SK-N-MC (cell line): ENCODE data around the gene ARHGAP22.

Experiments used
- DNase-seq: peaks from one replicate; pipeline ENCODE4 v3.0.0-alpha.2; 2011; ENCODE audit warnings: low read depth, low spot score
- H3K27ac ChIP-seq: fragments of 200-600 bp; sonication (generic); 2 replicates; pipeline ENCODE4 v1.5.1; 2016; ENCODE audit warnings: mixed run types
- H3K36me3 ChIP-seq: fragments of 200-600 bp; sonication (generic); 2 replicates; pipeline ENCODE4 v1.6.1; 2017; ENCODE audit warnings: antibody characterized with exemption, low read length, mixed read lengths; ENCODE audit not compliant: insufficient read depth
- H3K4me3 ChIP-seq: fragments of 200-600 bp; sonication (generic); 2 replicates; pipeline ENCODE4 v1.5.1; 2016
- H3K9ac ChIP-seq: fragments of 200-600 bp; sonication (generic); 2 replicates; pipeline ENCODE4 v1.8.0; 2017; ENCODE audit warnings: mixed run types, mixed read lengths; ENCODE audit not compliant: insufficient read length
- H3K9me3 ChIP-seq: fragments of 200-600 bp; sonication (generic); 2 replicates; pipeline ENCODE4 v1.6.1; 2017; ENCODE audit warnings: low read depth, mild to moderate bottlenecking, antibody characterized with exemption, low read length, moderate library complexity, mixed read lengths
- EZH2 ChIP-seq: fragments of 200-600 bp; sonication (generic); IDR thresholded peaks from one replicate; pipeline ENCODE4 v1.6.1; 2017; ENCODE audit warnings: antibody characterized with exemption
- FOXP2 ChIP-seq: optimal IDR thresholded peaks from 2 replicates; pipeline ENCODE3; 2011; ENCODE audit warnings: mild to moderate bottlenecking, moderate library complexity; ENCODE audit not compliant: insufficient read depth; ENCODE audit errors: extremely low read length, control extremely low read depth
- POLR2AphosphoS5 ChIP-seq: IDR thresholded peaks from 2 replicates; pipeline ENCODE4 v1.6.1; 2012; ENCODE audit warnings: mild to moderate bottlenecking, low read depth, low read length, borderline replicate concordance

Gene ARHGAP22

DNA sequence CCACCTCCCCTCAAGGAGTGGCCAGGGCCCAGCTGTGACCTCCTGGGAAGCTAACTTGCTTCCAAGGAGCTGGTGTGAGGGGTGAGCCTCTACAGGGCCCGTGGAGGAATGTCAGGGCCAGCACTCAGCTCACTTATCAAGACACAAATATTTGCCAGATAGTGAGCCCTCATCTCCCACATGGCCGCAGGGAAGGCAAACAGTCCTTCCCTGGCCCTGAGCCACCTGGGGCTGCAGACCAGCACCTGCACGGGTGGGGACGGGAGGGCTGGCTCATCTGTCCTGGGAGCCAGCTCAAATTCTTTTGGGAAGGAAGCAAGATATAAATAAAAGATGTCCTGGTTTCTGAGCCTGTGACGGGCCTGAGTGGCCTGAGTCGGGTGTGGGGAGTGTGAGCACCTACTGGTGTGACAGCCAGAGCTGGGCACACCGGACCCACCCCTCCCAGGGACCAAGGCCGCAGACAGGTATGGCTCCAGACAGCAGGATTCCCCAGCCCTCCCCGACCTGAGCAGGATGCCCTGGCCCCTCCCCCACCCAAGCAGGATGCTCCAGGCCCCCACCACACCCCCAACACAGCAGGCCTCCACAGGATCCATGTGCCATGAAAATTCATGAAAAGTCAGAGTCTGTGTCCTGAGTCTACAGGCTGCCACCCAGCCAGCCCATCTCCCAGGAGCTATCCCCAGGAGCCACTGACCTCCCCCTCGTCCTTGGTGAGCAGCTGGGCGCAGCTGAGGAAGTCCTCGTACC is 150.4 kb downstream of the ARHGAP22 start:
- no peaks in the 10 kb centered on the region for H3K36me3 ChIP-seq
- DNase-seq: no peak
- H3K27ac ChIP-seq: no peak overlapping the region
- no peaks in the 10 kb centered on the region for H3K9me3 ChIP-seq
- no peak overlapping the region for H3K9ac ChIP-seq
- H3K4me3 ChIP-seq: no peak overlapping the region
- TF ChIP-seq FOXP2 (no peak), EZH2 (no peak), POLR2AphosphoS5 (no peak)

DNA sequence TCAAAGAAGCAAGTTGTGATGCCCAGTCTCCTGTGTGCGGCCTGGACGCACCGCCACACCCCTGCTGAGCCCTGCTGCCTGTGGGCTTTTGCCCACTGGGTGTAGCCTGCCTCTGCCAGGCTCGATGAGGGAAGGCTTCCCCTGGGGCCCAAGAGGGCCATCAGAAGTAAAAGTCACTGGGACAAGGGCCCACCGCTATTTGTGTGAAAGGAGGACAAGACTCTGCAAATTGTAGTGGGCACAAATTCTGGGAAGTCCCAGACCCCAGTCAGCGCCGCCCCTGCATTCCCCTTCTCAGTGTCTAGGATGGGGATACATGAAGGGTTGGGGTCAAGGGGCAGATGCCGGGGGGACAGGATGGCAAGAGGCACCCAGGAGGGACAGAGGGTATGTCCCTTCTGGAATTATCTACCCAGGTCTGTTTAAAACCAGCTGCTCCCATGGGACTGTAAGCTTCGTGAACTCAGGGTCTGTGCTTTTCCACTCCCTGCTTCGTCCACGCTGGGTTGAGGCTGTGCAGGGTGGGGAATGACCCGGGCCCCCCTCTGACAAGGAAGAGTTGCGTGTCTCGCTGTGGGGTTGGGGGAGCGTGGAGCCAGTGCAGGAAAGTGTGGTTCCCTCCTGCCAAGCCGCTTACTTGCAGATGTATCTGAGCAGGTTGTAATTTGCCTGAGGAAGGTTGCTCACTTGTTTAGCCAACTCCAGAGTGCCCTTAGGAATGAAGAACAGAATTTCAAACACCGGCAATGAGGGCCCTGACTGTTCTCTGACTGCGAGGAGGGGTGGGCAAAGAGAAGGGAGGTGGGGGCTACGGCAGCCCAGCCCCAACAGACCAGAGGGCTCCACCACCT is 151.2 kb downstream of the ARHGAP22 start:
- TF ChIP-seq EZH2 (no peak), POLR2AphosphoS5 (no peak), FOXP2 (no peak)
- no peaks in the 10 kb centered on the region for H3K36me3 ChIP-seq
- no peak for DNase-seq
- H3K9ac ChIP-seq: no peak overlapping the region
- no peak overlapping the region for H3K27ac ChIP-seq
- no peak overlapping the region for H3K4me3 ChIP-seq
- H3K9me3 ChIP-seq: no peaks in the 10 kb centered on the region

DNA sequence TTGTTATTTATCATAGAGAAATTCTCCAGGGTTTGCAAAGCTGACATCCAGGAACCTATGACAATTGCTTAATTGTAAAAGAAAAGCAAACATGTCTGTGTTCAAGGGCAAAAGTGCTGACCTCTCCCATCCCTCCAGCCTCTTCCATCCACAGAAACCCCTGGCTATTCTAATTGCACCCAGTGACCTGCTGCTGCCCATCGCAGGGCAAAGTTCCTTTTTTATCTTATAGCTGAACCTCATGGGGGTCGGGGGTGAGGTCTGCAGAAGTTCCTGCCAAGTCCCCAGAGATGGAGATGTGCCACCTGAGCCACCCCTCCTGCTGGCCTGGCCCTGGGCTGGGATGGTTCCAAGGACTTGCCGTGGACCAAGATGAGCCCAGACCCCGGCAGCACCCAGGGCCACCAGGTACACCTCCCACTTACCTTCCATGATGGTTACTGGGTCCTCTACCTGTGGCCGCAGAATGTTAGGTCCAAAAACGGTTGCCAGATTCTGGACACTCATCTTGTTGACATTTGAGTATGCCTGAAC is 151.9 kb downstream of the ARHGAP22 start:
- H3K9me3 ChIP-seq: no peaks in the 10 kb centered on the region
- no peaks in the 10 kb centered on the region for H3K36me3 ChIP-seq
- TF ChIP-seq FOXP2 (no peak), POLR2AphosphoS5 (no peak), EZH2 (no peak)
- no peak overlapping the region for H3K27ac ChIP-seq
- no peak for DNase-seq
- no peak overlapping the region for H3K9ac ChIP-seq
- H3K4me3 ChIP-seq: no peak overlapping the region

DNA sequence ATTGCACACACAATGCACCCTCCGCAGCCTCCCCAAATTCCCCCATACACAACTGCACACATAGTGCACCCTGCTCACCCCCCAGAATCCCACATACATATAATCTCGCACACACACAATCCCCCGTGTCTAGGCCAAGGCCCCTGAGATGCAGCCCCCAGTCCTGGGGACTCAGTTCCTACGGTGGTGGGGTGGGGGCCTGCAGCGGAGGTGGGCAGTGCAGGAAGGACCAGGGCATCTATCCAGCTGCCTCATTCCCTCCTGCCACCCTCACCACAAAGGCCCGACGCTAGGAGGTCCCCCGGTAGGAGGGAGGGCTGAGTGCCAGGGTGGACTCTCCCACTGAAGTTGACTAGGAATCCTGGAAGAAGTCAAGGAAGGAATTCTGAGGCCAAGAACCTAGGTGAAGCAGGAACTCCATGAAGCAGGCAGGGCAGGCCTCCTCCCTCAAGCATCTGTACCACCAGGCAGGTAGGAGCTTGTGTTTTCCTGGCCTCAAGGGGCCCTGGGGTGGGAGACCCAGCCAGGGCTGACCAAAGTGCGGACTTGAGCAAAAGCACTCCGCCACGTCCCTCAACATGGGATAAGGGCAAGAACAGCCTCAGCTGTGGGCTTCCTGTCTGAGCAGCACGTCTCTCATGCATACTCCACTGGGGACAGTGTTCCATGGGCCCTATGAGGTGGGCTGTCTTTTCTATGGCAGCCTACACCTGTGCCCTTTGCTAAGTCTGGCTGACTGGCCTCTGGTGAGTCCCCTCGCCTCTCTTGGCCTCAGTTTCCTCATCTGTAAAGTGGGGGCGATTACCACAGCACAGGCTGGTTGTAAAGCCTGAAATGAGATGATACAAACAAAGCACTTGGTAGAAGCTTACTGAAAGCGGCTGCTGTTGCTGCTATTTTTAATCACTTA is 152.6 kb downstream of the ARHGAP22 start:
- H3K4me3 ChIP-seq: no peak overlapping the region
- H3K36me3 ChIP-seq: no peaks in the 10 kb centered on the region
- no peak overlapping the region for H3K9ac ChIP-seq
- TF ChIP-seq EZH2 (no peak), FOXP2 (no peak), POLR2AphosphoS5 (no peak)
- H3K27ac ChIP-seq: no peak overlapping the region
- DNase-seq: no peak
- H3K9me3 ChIP-seq: no peaks in the 10 kb centered on the region

DNA sequence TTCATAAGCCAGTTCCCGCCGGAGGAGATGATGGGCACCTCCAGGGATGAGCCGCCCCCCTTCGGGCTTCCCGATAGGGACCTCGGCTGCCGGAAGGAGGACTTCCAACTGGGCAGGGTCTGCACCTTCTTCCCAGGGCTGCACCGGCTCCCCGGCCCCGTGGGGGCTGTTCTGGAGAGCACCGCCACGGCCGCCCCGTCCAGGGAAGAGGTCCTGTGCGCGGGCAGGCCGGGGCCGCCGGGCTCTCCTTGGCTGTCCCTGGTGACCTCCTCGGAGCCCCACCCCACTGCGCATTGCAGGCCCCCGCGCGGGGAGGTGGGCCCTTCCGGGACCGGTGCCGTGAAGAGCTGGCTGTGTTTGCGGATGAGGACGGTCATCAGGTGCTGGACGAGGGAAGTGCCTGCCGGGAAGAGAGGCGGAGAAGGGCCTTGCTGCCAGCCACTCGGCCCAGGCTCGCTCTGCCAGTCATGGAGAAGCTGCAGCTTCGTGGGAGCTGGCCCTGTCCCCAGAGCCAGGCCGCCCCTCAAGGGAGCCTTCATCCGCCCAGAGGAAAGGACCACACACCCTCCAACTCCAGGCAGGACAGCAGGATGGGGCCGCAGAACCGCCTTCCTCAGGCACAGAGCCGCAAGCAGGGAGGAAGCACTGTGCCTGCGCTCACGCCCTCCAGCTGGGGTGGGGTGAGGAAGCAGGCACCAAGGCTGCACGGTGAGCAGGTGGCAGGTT is 154.0 kb downstream of the ARHGAP22 start:
- no peak overlapping the region for H3K9ac ChIP-seq
- DNase-seq: no peak
- TF ChIP-seq FOXP2 (no peak), EZH2 (no peak), POLR2AphosphoS5 (no peak)
- no peaks in the 10 kb centered on the region for H3K9me3 ChIP-seq
- H3K36me3 ChIP-seq: no peaks in the 10 kb centered on the region
- H3K4me3 ChIP-seq: no peak overlapping the region
- no peak overlapping the region for H3K27ac ChIP-seq

DNA sequence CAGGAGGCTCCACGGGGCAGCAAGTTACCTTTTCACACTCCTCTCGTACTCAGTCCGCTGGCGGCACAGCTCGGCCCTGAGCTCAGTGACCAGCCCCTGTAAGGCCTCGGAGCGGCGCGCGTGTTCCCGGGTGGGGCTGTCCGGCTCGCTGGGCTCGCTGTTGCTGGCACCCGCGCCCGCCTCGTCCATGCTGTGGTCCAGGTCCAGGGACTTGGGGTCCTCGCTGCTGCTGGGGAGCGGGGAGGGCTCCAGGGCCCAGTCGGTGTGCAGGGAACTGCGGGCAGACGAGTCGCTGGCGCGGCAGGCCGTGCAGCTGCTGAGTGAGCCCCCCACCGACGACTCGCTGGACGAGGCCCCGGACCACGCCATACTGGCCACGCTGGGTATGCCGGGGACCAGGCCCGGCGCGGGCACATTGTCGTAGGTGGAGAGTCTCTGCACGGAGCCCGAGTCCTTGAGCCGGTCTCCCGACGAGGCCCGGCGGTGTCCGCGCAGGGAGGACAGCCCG is 154.6 kb downstream of the ARHGAP22 start:
- Histone ChIP-seq H3K36me3 (no peaks in the 10 kb centered on the region), H3K9ac (no peak overlapping the region), H3K27ac (no peak overlapping the region), H3K4me3 (no peak overlapping the region), H3K9me3 (no peaks in the 10 kb centered on the region)
- DNase-seq: no peak
- TF ChIP-seq FOXP2 (no peak), EZH2 (no peak), POLR2AphosphoS5 (no peak)
